Gastrocnemius medialis (tissue), 4 donors: Measurements from ENCODE around the gene SUV39H2. TPM values are rescaled to one million over a fixed set of nuclear protein-coding genes. Genes with fewer than 3 reads are reported as not detected.
"Not testable (repeated sequence)": the region's sequence is repeated elsewhere in the genome, so short reads cannot be mapped to it uniquely, and the experiment has no call there.

Experiments used
- ATAC-seq, 2 donors: fragments of 150-250 bp; one replicate each; pipeline ENCODE4 v1.9.1; 2016
- DNase-seq, 2 donors: peaks; one replicate each; pipeline ENCODE4 v3.0.0-alpha.2; 2019
- H3K27ac ChIP-seq, 4 donors: fragments of 200-600 bp; sonication (generic); 1 replicate in 1 of 4; 2 replicates in 3 of 4; pipeline ENCODE4 v1.5.1; 2016 to 2018; ENCODE audit warnings: mild to moderate bottlenecking in 2 of 4, moderate library complexity in 1 of 4
- H3K27me3 ChIP-seq, 3 donors: fragments of 200-600 bp; sonication (generic) in 2 of 3; 1 replicate in 1 of 3; 2 replicates in 2 of 3; pipeline versions ENCODE4 v1.5.1 to v1.6.0; 2016 to 2019; ENCODE audit warnings: mild to moderate bottlenecking in 1 of 3, moderate library complexity in 1 of 3
- H3K36me3 ChIP-seq, 2 donors: fragments of 200-600 bp; sonication (generic) in 1 of 2; one replicate each; pipeline ENCODE4 v1.5.1; 2017 to 2018
- H3K4me1 ChIP-seq, 2 donors: fragments of 200-600 bp; sonication (generic) in 1 of 2; one replicate each; pipeline ENCODE4 v1.5.1; 2016 to 2017; ENCODE audit warnings: mild to moderate bottlenecking in 2 of 2
- H3K4me3 ChIP-seq, 4 donors: fragments of 200-600 bp; sonication (generic) in 3 of 4; 1 replicate in 1 of 4; 2 replicates in 3 of 4; pipeline ENCODE4 v1.5.1; 2016 to 2019; ENCODE audit warnings: mild to moderate bottlenecking in 2 of 4
- H3K9me3 ChIP-seq, 3 donors: fragments of 200-600 bp; sonication (generic) in 2 of 3; 1 replicate in 1 of 3; 2 replicates in 2 of 3; pipeline ENCODE4 v1.5.1; 2016 to 2019
- CTCF ChIP-seq, 5 experiments: fragments of 450-650 bp in 3 of 5; fragments of 200-600 bp in 2 of 5; sonication (generic) in 2 of 5; IDR thresholded peaks in 4 of 5; conservative IDR thresholded peaks in 1 of 5; 1 replicate in 4 of 5; 2 replicates in 1 of 5; pipeline ENCODE4 v1.5.1; 2016 to 2019; ENCODE audit warnings: antibody characterized with exemption in 5 of 5, mild to moderate bottlenecking in 3 of 5, moderate library complexity in 3 of 5
- POLR2A ChIP-seq, 2 donors: fragments of 450-650 bp; IDR thresholded peaks; one replicate each; pipeline ENCODE4 v1.6.1; 2017; ENCODE audit warnings: antibody characterized with exemption in 2 of 2, mild to moderate bottlenecking in 2 of 2, moderate library complexity in 2 of 2
- in situ Hi-C, 4 donors: fragments of 200-750 bp; cut with MboI; loops; one replicate each; pipeline versions ENCODE4 v1.15.0 to v1.8.0; 2017; ENCODE audit warnings: low sequenced_read_pairs in 4 of 4
- intact Hi-C: fragments of 100-400 bp; cut with DNase I; formaldehyde crosslinking; loops from one replicate; pipeline ENCODE4 v1.15.1; 2023; ENCODE audit warnings: low total_unique reads
- total RNA-seq, 4 donors: library from RNA; depleted of rRNA; stranded (reverse); fragments of >200 nt; gene quantifications; one replicate each; pipeline versions ENCODE4 v1.1.0 to v1.2.3, GENCODE V29; 2016

Gene SUV39H2
- total RNA-seq, 4 donors from 2014 or later = 0.71 to 7.4 (median 5.0) TPM

DNA sequence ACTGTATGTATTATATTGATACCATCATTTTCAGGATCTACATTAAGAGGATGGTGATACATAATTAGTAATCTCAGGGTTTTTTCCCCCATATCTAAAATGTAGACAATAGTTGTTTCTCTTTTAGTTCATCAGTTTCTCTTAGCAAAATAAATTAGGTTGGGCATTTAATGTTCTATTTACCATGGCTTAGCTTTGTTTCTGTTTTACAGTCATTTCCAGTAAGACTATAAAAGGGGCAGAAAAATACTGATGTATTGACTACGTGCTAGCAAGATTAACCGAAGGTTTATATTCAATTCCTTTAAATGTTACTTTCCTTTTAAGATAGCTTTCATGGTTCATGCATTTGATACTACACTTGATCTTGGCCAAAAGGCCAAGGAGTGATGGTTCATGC lies 26.2 kb downstream of the SUV39H2 start:
- no peaks in the 10 kb centered on the region for H3K9me3 ChIP-seq
- no peak overlapping the region for H3K27ac ChIP-seq
- intact Hi-C loops = no loop called here
- in situ Hi-C loops = no loop called here
- no peak overlapping the region for H3K4me3 ChIP-seq
- ATAC-seq (no peak), DNase-seq (no peak)
- H3K36me3 ChIP-seq = peaks cover 3 to 33% of the 10 kb centered on the region in 2 donors
- H3K4me1 ChIP-seq = no peaks in the 10 kb centered on the region
- no peaks in the 10 kb centered on the region for H3K27me3 ChIP-seq
- TF ChIP-seq POLR2A (IDR thresholded peaks at IDR 0.05) = no peak
- no peak for TF ChIP-seq CTCF (IDR thresholded peaks at IDR 0.05 in 4 of 5, conservative IDR thresholded peaks at IDR 0.05 in 1 of 5)

- H3K27ac ChIP-seq = no peak overlapping the region
- ATAC-seq (no peak), DNase-seq (no peak)
- no peak overlapping the region for H3K4me3 ChIP-seq
- H3K9me3 ChIP-seq = no peaks in the 10 kb centered on the region
- TF ChIP-seq POLR2A (IDR thresholded peaks at IDR 0.05) (no peak), CTCF (IDR thresholded peaks at IDR 0.05 in 4 of 5, conservative IDR thresholded peaks at IDR 0.05 in 1 of 5) (no peak)
- intact Hi-C loops = no loop called here
- H3K27me3 ChIP-seq = no peaks in the 10 kb centered on the region
- in situ Hi-C loops = no loop called here
- H3K36me3 ChIP-seq = peaks cover 3 to 35% of the 10 kb centered on the region in 2 donors
- no peaks in the 10 kb centered on the region for H3K4me1 ChIP-seq
Observed at GRCh38 chr10:14905890-14906289, 27.2 kb downstream of the SUV39H2 start.

- no peaks in the 10 kb centered on the region for H3K9me3 ChIP-seq
- no peaks in the 10 kb centered on the region for H3K27me3 ChIP-seq
- no peak for ATAC-seq
- no peak overlapping the region for H3K27ac ChIP-seq
- H3K4me1 ChIP-seq = no peaks in the 10 kb centered on the region
- in situ Hi-C loops (no loop called here), intact Hi-C loops (no loop called here)
- H3K4me3 ChIP-seq = no peak overlapping the region
- TF ChIP-seq POLR2A (IDR thresholded peaks at IDR 0.05) (no peak), CTCF (IDR thresholded peaks at IDR 0.05 in 4 of 5, conservative IDR thresholded peaks at IDR 0.05 in 1 of 5) (no peak)
- DNase-seq = no peak
- peaks cover 3 to 41% of the 10 kb centered on the region in 2 donors for H3K36me3 ChIP-seq
Observed at GRCh38 chr10:14906765-14907164, 28.1 kb downstream of the SUV39H2 start.

- H3K4me3 ChIP-seq, H3K4me1 ChIP-seq, H3K27me3 ChIP-seq, H3K9me3 ChIP-seq, intact Hi-C loops, H3K27ac ChIP-seq, ATAC-seq, in situ Hi-C loops, DNase-seq: not testable (repeated sequence)
- H3K36me3 ChIP-seq = peaks cover 3 to 41% of the 10 kb centered on the region in 2 donors
Observed at GRCh38 chr10:14907591-14907990, 28.9 kb downstream of the SUV39H2 start.

DNA sequence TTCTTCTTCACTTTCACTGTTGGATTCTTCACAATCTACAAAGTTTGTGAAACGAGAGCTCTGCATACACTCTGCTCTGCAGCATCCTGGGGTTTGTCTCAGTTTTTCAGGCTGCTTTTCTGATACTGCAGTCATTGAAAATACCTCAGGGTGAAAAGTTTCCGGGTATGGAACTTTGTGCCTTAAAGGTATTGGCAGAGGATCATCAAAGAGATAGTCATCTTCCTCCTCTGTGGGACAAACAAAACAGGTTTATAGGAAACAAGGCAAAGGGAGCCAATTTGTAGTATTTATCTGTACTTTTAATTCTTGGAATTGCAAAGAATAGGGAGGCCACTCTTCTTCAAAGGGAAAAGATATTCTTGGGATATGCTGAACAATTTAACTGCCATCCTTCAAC lies 30.4 kb downstream of the SUV39H2 start:
- intact Hi-C loops (no loop called here), in situ Hi-C loops (no loop called here)
- Histone ChIP-seq H3K36me3 (peaks cover 3 to 52% of the 10 kb centered on the region in 2 donors), H3K27ac (no peak overlapping the region), H3K9me3 (no peaks in the 10 kb centered on the region), H3K4me3 (no peak overlapping the region), H3K4me1 (no peaks in the 10 kb centered on the region), H3K27me3 (no peaks in the 10 kb centered on the region)
- DNase-seq (no peak), ATAC-seq (no peak)
- TF ChIP-seq CTCF (IDR thresholded peaks at IDR 0.05 in 4 of 5, conservative IDR thresholded peaks at IDR 0.05 in 1 of 5) = no peak
- no peak for TF ChIP-seq POLR2A (IDR thresholded peaks at IDR 0.05)
